Retinal pigment epithelial cell (primary cell): Measurements from ENCODE around the gene ZSWIM6.

Source experiments
- DNase-seq: peaks from one replicate; pipeline ENCODE4 v3.0.0-alpha.2; 2010; ENCODE audit warnings: low read depth
- H3K4me3 ChIP-seq: 2 replicates; pipeline ENCODE4 v1.5.1; 2011; ENCODE audit warnings: mild to moderate bottlenecking, low read length, control low read depth, moderate library complexity
- TF ChIP-seq, protein P1 (sequence below): conservative IDR thresholded peaks from 2 replicates; pipeline ENCODE4 v1.5.1; 2011; ENCODE audit warnings: low read depth, low read length, control low read depth, inconsistent platforms

The ZSWIM6 gene

GRCh38 chr5:61588216-61588615 lies 256.2 kb downstream of the ZSWIM6 start:
- no peak overlapping the region for H3K4me3 ChIP-seq
- TF ChIP-seq, protein P1, sequence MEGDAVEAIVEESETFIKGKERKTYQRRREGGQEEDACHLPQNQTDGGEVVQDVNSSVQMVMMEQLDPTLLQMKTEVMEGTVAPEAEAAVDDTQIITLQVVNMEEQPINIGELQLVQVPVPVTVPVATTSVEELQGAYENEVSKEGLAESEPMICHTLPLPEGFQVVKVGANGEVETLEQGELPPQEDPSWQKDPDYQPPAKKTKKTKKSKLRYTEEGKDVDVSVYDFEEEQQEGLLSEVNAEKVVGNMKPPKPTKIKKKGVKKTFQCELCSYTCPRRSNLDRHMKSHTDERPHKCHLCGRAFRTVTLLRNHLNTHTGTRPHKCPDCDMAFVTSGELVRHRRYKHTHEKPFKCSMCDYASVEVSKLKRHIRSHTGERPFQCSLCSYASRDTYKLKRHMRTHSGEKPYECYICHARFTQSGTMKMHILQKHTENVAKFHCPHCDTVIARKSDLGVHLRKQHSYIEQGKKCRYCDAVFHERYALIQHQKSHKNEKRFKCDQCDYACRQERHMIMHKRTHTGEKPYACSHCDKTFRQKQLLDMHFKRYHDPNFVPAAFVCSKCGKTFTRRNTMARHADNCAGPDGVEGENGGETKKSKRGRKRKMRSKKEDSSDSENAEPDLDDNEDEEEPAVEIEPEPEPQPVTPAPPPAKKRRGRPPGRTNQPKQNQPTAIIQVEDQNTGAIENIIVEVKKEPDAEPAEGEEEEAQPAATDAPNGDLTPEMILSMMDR = no peak
- DNase-seq = no peak

- TF ChIP-seq, protein P1 = no peak
- no peak for DNase-seq
- H3K4me3 ChIP-seq = no peak overlapping the region
Observed at GRCh38 chr5:61589946-61590345, 257.9 kb downstream of the ZSWIM6 start.

GRCh38 chr5:61590473-61590872 lies 258.4 kb downstream of the ZSWIM6 start:
- H3K4me3 ChIP-seq = no peak overlapping the region
- TF ChIP-seq, protein P1 = no peak
- no peak for DNase-seq

GRCh38 chr5:61591859-61592258 lies 259.8 kb downstream of the ZSWIM6 start:
- no peak overlapping the region for H3K4me3 ChIP-seq
- DNase-seq = no peak
- TF ChIP-seq, protein P1 = no peak

DNA sequence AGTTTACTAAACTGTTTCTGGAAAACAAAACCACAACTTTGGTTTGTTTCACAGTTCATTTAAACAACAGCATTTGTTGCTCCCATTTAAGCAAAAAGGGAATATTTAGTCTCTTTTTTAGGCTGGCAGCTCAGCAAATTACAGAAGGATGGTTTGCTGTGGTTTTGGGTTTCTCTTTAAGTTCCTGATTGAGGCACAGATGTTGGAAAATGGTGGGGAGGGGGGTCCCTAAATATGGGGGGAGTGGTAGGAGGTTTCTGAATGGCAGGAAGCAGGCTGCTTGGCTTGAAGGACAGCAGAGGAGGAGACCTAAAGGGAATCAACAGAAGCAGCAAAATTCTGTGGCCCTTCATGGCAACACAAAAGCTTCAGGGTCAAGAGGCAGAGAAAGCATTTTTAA lies 263.4 kb downstream of the ZSWIM6 start:
- DNase-seq = no peak
- TF ChIP-seq, protein P1 = no peak
- H3K4me3 ChIP-seq = no peak overlapping the region
